ENCODE measurements around the gene PPP3CA. TPM values are rescaled to one million over a fixed set of nuclear protein-coding genes. Genes with fewer than 3 reads are reported as not detected.

PPP3CA gene
- total RNA-seq, 1 experiment from 2014 or later, result 133 TPM

- ChIA-PET POLR2A (no interaction called here), RAD21 (ENCODE audit: low non-redundant PET in 1 of 2, low total read pairs in 2 of 2, uncharacterized antibody in 2 of 2, unreplicated experiment in 2 of 2) (no interaction called here), CTCF (no interaction called here)
- no peak overlapping the region for H3K4me2 ChIP-seq (ENCODE audit: low read length)
- intact Hi-C loops (cut with micrococcal nuclease), result no loop called here
- no peak for ATAC-seq
- H3K4me1 ChIP-seq (ENCODE audit: control insufficient read depth in 1 of 2, insufficient read depth in 2 of 2, low read length in 2 of 2), result peaks cover 0 to 13% of the 10 kb centered on the region in 2 experiments; a peak in 2 of 4 replicates
- H3K9me2 ChIP-seq (ENCODE audit: insufficient read depth), result peaks cover 6% of the 10 kb centered on the region; the same call in 1 of the 2 replicates
- BruUV-seq (replicated peaks), result no TSS peak
- no peaks in the 10 kb centered on the region for H3K27me3 ChIP-seq (ENCODE audit: insufficient read depth, low read length)
- no peak overlapping the region for H3K4me3 ChIP-seq (replicated peaks in 1 of 2; ENCODE audit: low read depth in 1 of 2, low read length in 2 of 2)
- no peak overlapping the region for H3K27ac ChIP-seq (ENCODE audit: low read depth, low read length)
- H4K20me1 ChIP-seq (ENCODE audit: insufficient read depth), result no peaks in the 10 kb centered on the region
- no peaks in the 10 kb centered on the region for H3K36me3 ChIP-seq (ENCODE audit: control insufficient read depth in 1 of 2, insufficient read depth in 2 of 2, low read length in 2 of 2)
- H3K79me2 ChIP-seq (ENCODE audit: insufficient read depth, low read length), result no peaks in the 10 kb centered on the region
- H2AFZ ChIP-seq (ENCODE audit: low read depth, low read length, poor library complexity, severe bottlenecking), result peak overlapping the region; percentile 20
- TF ChIP-seq RAD21 (IDR thresholded peaks at IDR 0.05; ENCODE audit: low read depth) (no peak), EGR1 (IDR thresholded peaks at IDR 0.05; ENCODE audit: low read depth) (no peak), FOSL1 (IDR thresholded peaks at IDR 0.05; ENCODE audit: low read depth) (no peak), REST (IDR thresholded peaks at IDR 0.05; ENCODE audit: low read depth) (no peak)
- no peak overlapping the region for H3K9ac ChIP-seq (ENCODE audit: low read length)
- H3K9me3 ChIP-seq (ENCODE audit: control insufficient read depth in 1 of 2, insufficient read depth in 1 of 2, low read depth in 1 of 2, low read length in 2 of 2), result no peaks in the 10 kb centered on the region
- no peak for DNase-seq (ENCODE audit: low read depth, low spot score)
Observed at GRCh38 chr4:100981447-100982204, 365.7 kb downstream of the PPP3CA start.

- Histone ChIP-seq H3K9me3 (ENCODE audit: control insufficient read depth in 1 of 2, insufficient read depth in 1 of 2, low read depth in 1 of 2, low read length in 2 of 2) (no peaks in the 10 kb centered on the region), H2AFZ (ENCODE audit: low read depth, low read length, poor library complexity, severe bottlenecking) (no peak overlapping the region), H3K4me2 (ENCODE audit: low read length) (no peak overlapping the region), H3K27ac (ENCODE audit: low read depth, low read length) (no peak overlapping the region), H3K27me3 (ENCODE audit: insufficient read depth, low read length) (no peaks in the 10 kb centered on the region), H3K9me2 (ENCODE audit: insufficient read depth) (peaks cover 6% of the 10 kb centered on the region; the same call in 1 of the 2 replicates), H3K4me1 (ENCODE audit: control insufficient read depth in 1 of 2, insufficient read depth in 2 of 2, low read length in 2 of 2) (no peaks in the 10 kb centered on the region; a peak in 1 of 4 replicates), H4K20me1 (ENCODE audit: insufficient read depth) (no peaks in the 10 kb centered on the region), H3K79me2 (ENCODE audit: insufficient read depth, low read length) (no peaks in the 10 kb centered on the region), H3K36me3 (ENCODE audit: control insufficient read depth in 1 of 2, insufficient read depth in 2 of 2, low read length in 2 of 2) (no peaks in the 10 kb centered on the region), H3K4me3 (replicated peaks in 1 of 2; ENCODE audit: low read depth in 1 of 2, low read length in 2 of 2) (no peak overlapping the region), H3K9ac (ENCODE audit: low read length) (no peak overlapping the region)
- no peak for ATAC-seq
- CTCF ChIA-PET, result no interaction called here
- intact Hi-C loops (cut with micrococcal nuclease), result no loop called here
- DNase-seq (ENCODE audit: low read depth, low spot score), result no peak
- BruUV-seq (replicated peaks), result no TSS peak
- POLR2A ChIA-PET, result no interaction called here
- RAD21 ChIA-PET (ENCODE audit: low non-redundant PET in 1 of 2, low total read pairs in 2 of 2, uncharacterized antibody in 2 of 2, unreplicated experiment in 2 of 2), result no interaction called here
- TF ChIP-seq, protein P1, sequence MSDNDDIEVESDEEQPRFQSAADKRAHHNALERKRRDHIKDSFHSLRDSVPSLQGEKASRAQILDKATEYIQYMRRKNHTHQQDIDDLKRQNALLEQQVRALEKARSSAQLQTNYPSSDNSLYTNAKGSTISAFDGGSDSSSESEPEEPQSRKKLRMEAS (IDR thresholded peaks at IDR 0.05), result no peak
- no peak for TF ChIP-seq ZFX (IDR thresholded peaks at IDR 0.05)
- no peak for TF ChIP-seq SRF (IDR thresholded peaks at IDR 0.05; ENCODE audit: low read depth)
- TF ChIP-seq ZNF274 (IDR thresholded peaks at IDR 0.05; ENCODE audit: low read depth, low read length), result no peak
- TF ChIP-seq RAD21 (IDR thresholded peaks at IDR 0.05; ENCODE audit: low read depth), result no peak
- TF ChIP-seq EGR1 (IDR thresholded peaks at IDR 0.05; ENCODE audit: low read depth), result no peak
- TF ChIP-seq YY1 (IDR thresholded peaks at IDR 0.05; ENCODE audit: extremely low read depth, insufficient replicate concordance, low read depth, low read length), result no peak
- TF ChIP-seq CEBPB (IDR thresholded peaks at IDR 0.05; ENCODE audit: low read depth), result no peak
- no peak for TF ChIP-seq TCF7L2 (IDR thresholded peaks at IDR 0.05; ENCODE audit: borderline replicate concordance, extremely low read depth, insufficient read depth, insufficient read length)
- no peak for TF ChIP-seq ZBTB33 (IDR thresholded peaks at IDR 0.05; ENCODE audit: extremely low read depth, insufficient replicate concordance, low read length)
- no peak for TF ChIP-seq EZH2phosphoT487 (IDR thresholded peaks at IDR 0.05; ENCODE audit: borderline replicate concordance)
- no peak for TF ChIP-seq SP1 (IDR thresholded peaks at IDR 0.05; ENCODE audit: low read depth)
- TF ChIP-seq JUND (IDR thresholded peaks at IDR 0.05), result no peak
Observed at GRCh38 chr4:100979736-100980135, 367.6 kb downstream of the PPP3CA start.

Measured in HCT116 (cell line).